ENCODE measurements around the gene KRT83.
"Not testable (repeated sequence)": the region's sequence is repeated elsewhere in the genome, so short reads cannot be mapped to it uniquely, and the experiment has no call there.

DNA sequence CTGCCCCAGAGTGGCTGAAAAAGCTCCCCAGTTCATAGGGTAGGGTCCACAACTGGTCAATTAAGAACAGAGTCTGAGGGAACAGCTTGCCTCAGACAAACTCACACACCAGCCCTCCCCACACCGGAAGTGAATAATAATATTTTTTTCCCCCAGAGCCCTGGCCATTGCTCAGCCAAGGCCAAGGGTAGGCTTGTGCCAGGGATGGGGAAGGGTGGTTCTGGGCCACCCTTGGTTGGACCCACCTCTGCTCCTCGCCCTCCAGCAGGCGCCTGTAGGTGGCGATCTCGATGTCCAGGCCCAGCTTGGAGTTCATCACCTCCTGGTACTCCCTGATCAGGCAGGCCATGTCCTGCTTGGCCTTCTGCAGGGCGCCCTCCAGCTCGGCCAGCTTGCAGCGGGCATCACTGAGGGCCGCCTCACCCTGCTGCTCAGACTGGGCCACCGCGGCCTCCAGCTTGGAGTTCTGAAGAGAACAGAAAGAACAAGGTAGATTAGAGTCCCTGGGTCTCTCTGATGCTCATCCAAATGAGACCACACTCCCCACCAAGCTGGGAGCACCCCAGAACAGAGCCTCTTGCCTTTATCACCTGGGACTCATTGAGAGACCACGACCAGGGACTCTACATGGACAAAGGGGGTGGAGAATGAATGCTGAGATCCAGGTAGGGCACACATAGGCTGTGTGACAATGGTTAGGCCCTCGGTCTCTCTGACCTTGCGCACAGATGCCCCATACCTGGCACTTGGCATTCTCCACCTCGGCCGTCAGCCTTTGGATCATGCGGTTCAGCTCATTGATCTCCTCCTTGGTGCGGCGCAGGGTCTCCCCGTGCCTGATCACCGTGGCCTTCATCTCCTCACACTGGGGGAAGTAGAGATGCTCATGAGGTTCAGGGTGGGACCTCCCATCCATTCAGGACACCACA, 34.1 kb downstream of the KRT83 start:
- TF ChIP-seq, protein P1, sequence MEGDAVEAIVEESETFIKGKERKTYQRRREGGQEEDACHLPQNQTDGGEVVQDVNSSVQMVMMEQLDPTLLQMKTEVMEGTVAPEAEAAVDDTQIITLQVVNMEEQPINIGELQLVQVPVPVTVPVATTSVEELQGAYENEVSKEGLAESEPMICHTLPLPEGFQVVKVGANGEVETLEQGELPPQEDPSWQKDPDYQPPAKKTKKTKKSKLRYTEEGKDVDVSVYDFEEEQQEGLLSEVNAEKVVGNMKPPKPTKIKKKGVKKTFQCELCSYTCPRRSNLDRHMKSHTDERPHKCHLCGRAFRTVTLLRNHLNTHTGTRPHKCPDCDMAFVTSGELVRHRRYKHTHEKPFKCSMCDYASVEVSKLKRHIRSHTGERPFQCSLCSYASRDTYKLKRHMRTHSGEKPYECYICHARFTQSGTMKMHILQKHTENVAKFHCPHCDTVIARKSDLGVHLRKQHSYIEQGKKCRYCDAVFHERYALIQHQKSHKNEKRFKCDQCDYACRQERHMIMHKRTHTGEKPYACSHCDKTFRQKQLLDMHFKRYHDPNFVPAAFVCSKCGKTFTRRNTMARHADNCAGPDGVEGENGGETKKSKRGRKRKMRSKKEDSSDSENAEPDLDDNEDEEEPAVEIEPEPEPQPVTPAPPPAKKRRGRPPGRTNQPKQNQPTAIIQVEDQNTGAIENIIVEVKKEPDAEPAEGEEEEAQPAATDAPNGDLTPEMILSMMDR (IDR thresholded peaks at IDR 0.05), result not testable (repeated sequence)
- not testable (repeated sequence) for TF ChIP-seq POLR2A (IDR thresholded peaks at IDR 0.05); POLR2AphosphoS5 (IDR thresholded peaks at IDR 0.05; ENCODE audit: insufficient read depth in 1 of 2, low read depth in 1 of 2)
